ENCODE data around the gene SDF4.

SDF4 gene

DNA sequence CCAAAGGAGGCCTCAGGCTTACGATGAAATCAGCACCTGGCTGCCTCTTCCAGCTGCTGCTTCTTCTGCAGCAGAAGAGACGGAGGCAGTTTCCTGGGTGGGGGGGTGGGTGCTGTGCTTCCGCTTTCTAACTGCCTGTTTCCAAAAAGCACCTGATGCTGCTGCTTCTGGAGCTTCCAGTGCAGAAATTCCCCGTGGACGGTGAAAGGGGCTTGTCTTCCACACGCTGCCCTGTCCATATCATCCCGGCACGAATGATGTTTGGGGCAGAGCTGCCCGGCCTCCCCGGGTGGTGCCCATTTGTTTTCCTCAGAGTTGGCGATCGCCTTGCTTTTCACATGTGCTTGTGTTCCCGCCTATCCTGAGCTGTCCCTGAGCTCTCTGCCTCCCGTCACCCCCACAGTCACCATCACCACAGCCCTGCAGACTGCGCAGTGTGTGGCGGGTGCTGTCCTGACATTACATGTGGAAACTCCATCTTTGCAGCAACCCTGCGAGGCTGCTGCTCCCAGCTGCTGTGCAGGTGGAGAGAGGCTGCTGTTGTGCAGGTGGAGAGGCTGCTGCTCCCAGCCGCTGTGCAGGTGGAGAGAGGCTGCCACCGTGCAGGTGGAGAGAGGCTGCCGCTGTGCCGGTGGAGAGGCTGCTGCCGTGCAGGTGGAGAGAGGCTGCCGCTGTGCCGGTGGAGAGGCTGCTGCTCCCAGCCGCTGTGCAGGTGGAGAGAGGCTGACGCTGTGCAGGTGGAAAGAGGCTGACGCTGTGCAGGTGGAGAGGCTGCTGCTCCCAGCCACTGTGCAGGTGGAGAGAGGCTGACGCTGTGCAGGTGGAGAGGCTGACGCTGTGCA lies 56.4 kb downstream of the SDF4 start:
- DNase-seq: no peak

GRCh38 chr1:1173793-1174415 lies 57.9 kb downstream of the SDF4 start, which contains the start of gene TTLL10:
Gene TTLL10 (plus strand): TSS chr1:1173880. CDS start chr1:1179216, 5,336 bp downstream.
- no peak for DNase-seq

DNA sequence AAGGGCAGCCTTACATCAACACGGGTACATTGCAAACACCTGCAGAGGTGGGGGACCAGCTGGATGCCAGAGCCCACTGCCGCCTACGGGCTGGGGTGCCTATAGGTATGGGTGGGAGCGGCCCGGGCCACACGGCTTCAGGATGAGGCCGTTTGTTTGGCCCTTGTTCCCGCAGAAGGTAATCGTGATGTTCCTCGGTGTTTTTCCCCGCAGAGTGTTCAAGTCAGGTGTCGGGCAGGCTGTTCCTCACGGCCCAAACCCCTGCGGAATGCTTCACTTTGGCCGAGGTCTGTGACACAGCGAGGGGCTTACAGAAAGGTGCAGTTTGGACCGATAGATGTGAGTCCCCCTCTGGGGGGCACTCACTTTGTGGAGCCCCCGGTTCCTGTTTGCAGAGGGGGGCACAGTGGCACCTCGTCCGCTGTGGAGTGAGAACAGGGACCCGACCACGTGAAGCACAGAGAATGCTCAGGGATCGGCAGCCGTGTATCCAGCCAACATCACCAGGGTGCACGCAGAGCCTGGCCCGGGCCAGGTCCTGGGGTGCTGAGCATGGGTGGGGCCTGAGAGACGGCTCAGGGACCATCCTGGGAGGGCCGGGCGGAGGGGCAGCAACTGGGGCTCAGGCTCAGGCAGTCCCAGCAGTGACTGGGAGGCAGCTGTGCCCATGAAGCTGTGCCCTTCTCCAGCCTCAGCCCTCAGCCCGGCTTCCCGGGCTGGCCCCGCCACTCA lies 58.6 kb downstream of the SDF4 start:
- no peak for DNase-seq

DNA sequence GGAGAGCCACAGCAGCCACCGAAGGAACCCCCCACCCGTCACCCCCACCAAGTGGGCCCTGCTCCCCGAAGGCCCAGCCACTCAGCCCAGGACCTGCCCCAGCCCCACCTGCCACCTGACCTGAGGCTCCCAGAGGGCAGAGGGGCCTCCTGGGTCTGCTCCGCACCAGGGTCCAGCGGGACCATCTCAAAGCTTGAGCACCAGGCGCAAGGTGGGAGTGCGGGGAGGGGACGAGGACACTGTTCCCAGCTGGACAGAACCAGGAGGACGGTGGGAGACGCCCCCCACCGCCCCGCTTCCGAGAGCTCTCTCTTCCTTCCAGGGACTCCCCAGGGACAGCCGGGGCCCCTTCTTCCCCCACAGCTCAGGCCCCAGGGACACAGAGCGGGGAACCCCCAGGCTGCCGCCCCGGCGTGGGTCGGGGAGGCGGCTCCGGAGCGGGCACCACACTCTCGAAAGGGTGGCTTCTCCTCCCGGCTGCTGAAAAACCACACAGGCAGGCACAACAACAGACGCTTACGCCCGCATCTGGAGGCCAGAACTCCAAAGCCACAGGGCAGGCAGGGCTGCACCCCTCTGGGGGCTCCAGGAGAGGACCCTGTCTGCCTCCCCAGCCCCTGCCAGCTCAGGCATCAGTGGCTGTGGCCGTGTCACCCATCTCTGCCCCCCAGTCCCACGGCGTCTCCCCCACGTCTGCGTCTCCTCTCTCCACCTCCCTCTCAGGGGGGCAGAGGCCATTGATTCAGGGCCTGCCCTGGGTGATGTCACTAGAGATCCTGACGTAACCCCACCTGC lies 60.1 kb downstream of the SDF4 start:
- DNase-seq: no peak

- DNase-seq: no peak
These were observed 60.6 kb downstream of the SDF4 start for GRCh38 chr1:1171161-1171545.

GRCh38 chr1:1170215-1171091 lies 61.3 kb downstream of the SDF4 start:
- DNase-seq: no peak

DNA sequence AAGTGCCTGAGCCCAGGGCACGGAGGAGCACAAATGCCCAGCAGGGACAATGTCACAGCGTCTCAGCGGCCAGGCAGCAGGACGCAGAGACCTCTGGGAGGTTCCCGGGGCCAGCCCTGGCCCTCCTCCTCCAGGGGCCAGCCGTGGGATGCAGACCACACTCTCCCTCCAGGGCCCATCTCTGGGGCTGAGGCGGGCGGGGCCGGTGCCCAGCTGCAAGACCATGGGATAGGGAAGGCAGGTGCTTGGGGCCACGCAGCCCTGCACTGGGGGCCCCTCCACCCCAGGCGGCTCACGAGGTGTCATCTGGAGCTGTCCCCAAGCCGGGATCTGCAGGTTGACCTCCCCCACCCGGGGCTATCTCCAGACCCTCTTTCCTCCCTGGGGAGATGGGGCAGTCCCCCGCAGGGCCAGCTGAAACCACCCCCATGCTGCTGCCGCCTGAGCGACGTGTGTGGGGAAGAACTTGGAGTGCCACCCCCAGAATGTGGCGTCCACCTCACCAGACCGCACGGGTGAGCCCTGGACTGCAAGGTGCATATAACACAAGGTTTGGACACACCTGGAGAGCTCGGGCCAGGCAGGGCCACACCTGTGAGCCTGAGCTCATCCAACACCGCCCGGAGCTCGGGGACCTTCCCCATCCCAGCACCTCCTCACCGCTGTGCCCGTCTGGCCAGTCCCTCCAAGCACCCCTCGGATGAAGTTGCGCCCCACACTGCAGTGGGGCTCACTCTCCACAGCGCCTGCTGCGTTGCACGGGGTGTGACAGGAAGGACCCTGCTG lies 62.2 kb downstream of the SDF4 start:
- no peak for DNase-seq

GRCh38 chr1:1168451-1169411 lies 63.1 kb downstream of the SDF4 start:
- DNase-seq: no peak

DNA sequence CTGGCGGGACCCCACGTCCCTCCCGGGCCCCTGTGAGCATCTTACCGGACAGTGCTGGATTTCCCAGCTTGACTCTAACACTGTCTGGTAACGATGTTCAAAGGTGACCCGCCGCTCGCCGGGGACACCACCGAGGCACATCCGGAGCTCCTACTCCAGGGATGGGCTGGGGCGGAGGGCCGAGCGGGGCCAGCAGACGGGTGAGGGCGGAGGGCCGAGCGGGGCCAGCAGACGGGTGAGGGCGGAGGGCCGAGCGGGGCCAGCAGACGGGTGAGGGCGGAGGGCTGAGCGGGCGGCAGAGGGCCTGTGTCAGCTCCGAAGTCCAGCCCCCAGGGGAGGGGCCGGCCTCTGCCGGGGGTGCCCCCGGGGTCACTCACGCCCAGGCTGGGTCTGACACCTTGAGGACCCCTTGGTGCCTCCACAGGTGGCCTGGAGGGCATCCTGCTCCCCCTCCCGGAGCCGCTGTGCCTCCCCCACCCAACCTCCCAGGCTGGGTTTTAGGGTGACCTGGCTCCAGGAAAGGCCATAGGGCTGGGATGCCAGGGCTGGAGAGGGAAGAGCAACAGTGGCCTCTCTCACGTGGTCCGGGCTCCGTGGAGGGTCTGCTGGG lies 63.9 kb downstream of the SDF4 start:
- no peak for DNase-seq

- DNase-seq: no peak
These were observed 64.4 kb downstream of the SDF4 start for GRCh38 chr1:1167398-1167821.
